Trophoblast cell (in vitro differentiated cells and primary cell): ENCODE results near the gene APBB3.
A peak's percentile ranks its signal among the peaks of the same experiment; 100 is the strongest.

Experiments used
- DNase-seq, 2 donors: peaks; one replicate each; pipeline ENCODE4 v3.0.0-alpha.2; 2016
- H2AFZ ChIP-seq: 2 replicates; pipeline ENCODE4 v1.6.1; 2013; ENCODE audit warnings: low read length, moderate library complexity, mild to moderate bottlenecking; ENCODE audit not compliant: insufficient read depth, poor library complexity
- H2AK5ac ChIP-seq: 2 replicates; pipeline ENCODE4 v1.6.1; 2013; ENCODE audit warnings: mild to moderate bottlenecking, low read length
- H2BK120ac ChIP-seq: 2 replicates; pipeline ENCODE4 v1.6.1; 2013; ENCODE audit warnings: low read length, mild to moderate bottlenecking, moderate library complexity; ENCODE audit not compliant: insufficient read depth, poor library complexity
- H2BK12ac ChIP-seq: 2 replicates; pipeline ENCODE4 v1.6.1; 2013; ENCODE audit warnings: mild to moderate bottlenecking, low read length, moderate library complexity
- H2BK5ac ChIP-seq: 2 replicates; pipeline ENCODE4 v1.6.1; 2013; ENCODE audit warnings: low read length, low read depth, moderate library complexity, mild to moderate bottlenecking; ENCODE audit not compliant: poor library complexity
- H3K14ac ChIP-seq: 2 replicates; pipeline ENCODE4 v1.6.1; 2013; ENCODE audit warnings: mild to moderate bottlenecking, low read length
- H3K18ac ChIP-seq: 2 replicates; pipeline ENCODE4 v1.6.1; 2013; ENCODE audit warnings: mild to moderate bottlenecking, low read length
- H3K23ac ChIP-seq: 2 replicates; pipeline ENCODE4 v1.6.1; 2013; ENCODE audit warnings: low read length
- H3K27ac ChIP-seq: 2 replicates; pipeline ENCODE4 v1.5.1; 2013; ENCODE audit warnings: low read depth, mild to moderate bottlenecking, inconsistent platforms, low read length, moderate library complexity
- H3K27me3 ChIP-seq: 2 replicates; pipeline ENCODE4 v1.6.1; 2013; ENCODE audit warnings: inconsistent platforms, mild to moderate bottlenecking, low read length, moderate library complexity; ENCODE audit not compliant: insufficient read depth
- H3K36me3 ChIP-seq, 2 experiments: 1 replicate in 1 of 2; 2 replicates in 1 of 2; pipeline ENCODE4 v1.6.1; 2013; ENCODE audit warnings: low read length in 2 of 2, mild to moderate bottlenecking in 2 of 2, moderate library complexity in 1 of 2; ENCODE audit not compliant: insufficient read depth in 2 of 2, control insufficient read depth in 1 of 2
- H3K4ac ChIP-seq: 2 replicates; pipeline ENCODE4 v1.6.1; 2013; ENCODE audit warnings: low read depth, mild to moderate bottlenecking, low read length, moderate library complexity
- H3K4me1 ChIP-seq, 2 experiments: 1 replicate in 1 of 2; 2 replicates in 1 of 2; pipeline ENCODE4 v1.6.1; 2013; ENCODE audit warnings: low read length in 2 of 2, mild to moderate bottlenecking in 2 of 2, moderate library complexity in 1 of 2; ENCODE audit not compliant: insufficient read depth in 2 of 2, control insufficient read depth in 1 of 2
- H3K4me2 ChIP-seq: 2 replicates; pipeline ENCODE4 v1.6.1; 2013; ENCODE audit warnings: inconsistent platforms, mild to moderate bottlenecking, low read length, moderate library complexity
- H3K4me3 ChIP-seq: 2 replicates; pipeline ENCODE4 v1.5.1; 2013; ENCODE audit warnings: mild to moderate bottlenecking, low read depth, low read length, inconsistent platforms
- H3K79me1 ChIP-seq: one replicate; pipeline ENCODE4 v1.6.1; 2013; ENCODE audit warnings: low read length
- H3K79me2 ChIP-seq: 2 replicates; pipeline ENCODE4 v1.6.1; 2013; ENCODE audit warnings: low read length, mild to moderate bottlenecking; ENCODE audit not compliant: control insufficient read depth, insufficient read depth, poor library complexity
- H3K9ac ChIP-seq: 2 replicates; pipeline ENCODE4 v1.6.1; 2013; ENCODE audit warnings: mild to moderate bottlenecking, low read length
- H3K9me3 ChIP-seq: 2 replicates; pipeline ENCODE4 v1.6.1; 2013; ENCODE audit warnings: low read depth, mild to moderate bottlenecking, control low read depth, inconsistent platforms, low read length; ENCODE audit not compliant: insufficient read depth
- H4K12ac ChIP-seq: 2 replicates; pipeline ENCODE4 v1.6.1; 2013; ENCODE audit warnings: low read depth, mild to moderate bottlenecking, low read length, moderate library complexity
- H4K8ac ChIP-seq: 2 replicates; pipeline ENCODE4 v1.6.1; 2013; ENCODE audit warnings: low read depth, mild to moderate bottlenecking, low read length, moderate library complexity
- H4K91ac ChIP-seq: one replicate; pipeline ENCODE4 v1.6.1; 2013; ENCODE audit warnings: low read depth, mild to moderate bottlenecking, low read length, moderate library complexity
- WGBS: extraction: QIAGEN DNeasy Blood & Tissue Kit; methylation state at CpG from one replicate; pipeline ENCODE4 v1.1.7; 2013; ENCODE audit warnings: missing lambda C conversion rate; ENCODE audit not compliant: insufficient read length, insufficient coverage; ENCODE audit errors: extremely low coverage; 5-methylcytosine and 5-hydroxymethylcytosine counted together

The APBB3 gene

GRCh38 chr5:140575309-140575708 is 10.9 kb upstream of the APBB3 start:
- H3K79me2 ChIP-seq = no peaks in the 10 kb centered on the region
- H3K4me1 ChIP-seq = no peaks in the 10 kb centered on the region
- H3K4me3 ChIP-seq = no peak overlapping the region
- H2BK12ac ChIP-seq = no peak overlapping the region
- no peak overlapping the region for H2BK120ac ChIP-seq
- H2BK5ac ChIP-seq = no peak overlapping the region
- no peak overlapping the region for H2AK5ac ChIP-seq
- WGBS = no CpG with 5 or more reads among the region's 8 CpGs
- H3K9ac ChIP-seq = no peak overlapping the region
- no peak overlapping the region for H3K27ac ChIP-seq
- no peak overlapping the region for H3K14ac ChIP-seq
- H3K79me1 ChIP-seq = no peaks in the 10 kb centered on the region
- no peak overlapping the region for H2AFZ ChIP-seq
- peaks cover 3% of the 10 kb centered on the region for H3K9me3 ChIP-seq
- H3K4me2 ChIP-seq = no peak overlapping the region
- no peak overlapping the region for H3K23ac ChIP-seq
- no peak overlapping the region for H4K12ac ChIP-seq
- no peak overlapping the region for H3K18ac ChIP-seq
- H3K27me3 ChIP-seq = no peaks in the 10 kb centered on the region
- no peak overlapping the region for H4K8ac ChIP-seq
- H3K36me3 ChIP-seq = no peaks in the 10 kb centered on the region
- no peak overlapping the region for H3K4ac ChIP-seq
- H4K91ac ChIP-seq = no peak overlapping the region
- peak; percentile 64 to 79 for DNase-seq

GRCh38 chr5:140574165-140574564 is 9.8 kb upstream of the APBB3 start:
- no peak for DNase-seq
- H3K9ac ChIP-seq = no peak overlapping the region
- H3K4me2 ChIP-seq = no peak overlapping the region
- no peak overlapping the region for H3K23ac ChIP-seq
- H2BK12ac ChIP-seq = no peak overlapping the region
- H4K91ac ChIP-seq = no peak overlapping the region
- H4K8ac ChIP-seq = no peak overlapping the region
- H3K79me1 ChIP-seq = no peaks in the 10 kb centered on the region
- no peak overlapping the region for H2AK5ac ChIP-seq
- no peak overlapping the region for H3K4me3 ChIP-seq
- no peak overlapping the region for H3K14ac ChIP-seq
- no peak overlapping the region for H4K12ac ChIP-seq
- no peaks in the 10 kb centered on the region for H3K79me2 ChIP-seq
- H2AFZ ChIP-seq = no peak overlapping the region
- peaks cover 3% of the 10 kb centered on the region for H3K9me3 ChIP-seq
- H3K36me3 ChIP-seq = peaks cover 0 to 2% of the 10 kb centered on the region in 2 experiments
- no peaks in the 10 kb centered on the region for H3K4me1 ChIP-seq
- no peaks in the 10 kb centered on the region for H3K27me3 ChIP-seq
- no CpG with 5 or more reads among the region's 3 CpGs for WGBS
- no peak overlapping the region for H3K27ac ChIP-seq
- no peak overlapping the region for H2BK120ac ChIP-seq
- no peak overlapping the region for H2BK5ac ChIP-seq
- H3K18ac ChIP-seq = no peak overlapping the region
- H3K4ac ChIP-seq = no peak overlapping the region

GRCh38 chr5:140573683-140574082 is 9.3 kb upstream of the APBB3 start:
- WGBS = no CpG with 5 or more reads among the region's 7 CpGs
- H3K27me3 ChIP-seq = no peaks in the 10 kb centered on the region

GRCh38 chr5:140571105-140571504 is 6.7 kb upstream of the APBB3 start:
- Histone ChIP-seq H2BK120ac (no peak overlapping the region), H3K4me1 (peaks cover 0 to 14% of the 10 kb centered on the region in 2 experiments), H2AFZ (no peak overlapping the region), H3K18ac (no peak overlapping the region), H3K4me2 (no peak overlapping the region), H4K12ac (no peak overlapping the region), H4K8ac (no peak overlapping the region), H3K14ac (no peak overlapping the region), H4K91ac (no peak overlapping the region), H2BK5ac (no peak overlapping the region), H3K9ac (no peak overlapping the region), H3K79me2 (no peaks in the 10 kb centered on the region), H3K27me3 (no peaks in the 10 kb centered on the region), H3K23ac (no peak overlapping the region), H3K79me1 (no peaks in the 10 kb centered on the region), H2BK12ac (no peak overlapping the region), H3K4me3 (no peak overlapping the region), H3K9me3 (peaks cover 3% of the 10 kb centered on the region), H3K36me3 (peaks cover 20 to 25% of the 10 kb centered on the region in 2 experiments), H2AK5ac (no peak overlapping the region), H3K27ac (no peak overlapping the region), H3K4ac (no peak overlapping the region)
- no CpG with 5 or more reads among the region's 5 CpGs for WGBS
- no peak for DNase-seq

More at GRCh38 chr5:140573683-140574082, 9.3 kb upstream of the APBB3 start:
- H3K9ac ChIP-seq = no peak overlapping the region
- no peak overlapping the region for H3K14ac ChIP-seq
- H4K8ac ChIP-seq = no peak overlapping the region
- no peaks in the 10 kb centered on the region for H3K79me2 ChIP-seq
- H2BK12ac ChIP-seq = no peak overlapping the region
- H4K12ac ChIP-seq = no peak overlapping the region
- no peak overlapping the region for H2BK5ac ChIP-seq
- DNase-seq = no peak
- peaks cover 0 to 2% of the 10 kb centered on the region in 2 experiments for H3K4me1 ChIP-seq
- no peak overlapping the region for H2AFZ ChIP-seq
- no peak overlapping the region for H2AK5ac ChIP-seq
- H3K4me2 ChIP-seq = no peak overlapping the region
- no peak overlapping the region for H4K91ac ChIP-seq
- H3K4ac ChIP-seq = no peak overlapping the region
- H3K27ac ChIP-seq = no peak overlapping the region
- H3K23ac ChIP-seq = no peak overlapping the region
- H2BK120ac ChIP-seq = no peak overlapping the region
- H3K4me3 ChIP-seq = no peak overlapping the region
- peaks cover 3% of the 10 kb centered on the region for H3K9me3 ChIP-seq
- no peaks in the 10 kb centered on the region for H3K79me1 ChIP-seq
- no peak overlapping the region for H3K18ac ChIP-seq
- H3K36me3 ChIP-seq = peaks cover 0 to 2% of the 10 kb centered on the region in 2 experiments
